Common myeloid progenitor, CD34-positive (primary cell): ENCODE results near the gene SYT12.

Source experiments
- CTCF ChIA-PET: fragments of 350-600 bp; sonication (Branson Sonifier 250); formaldehyde crosslinking; loops from one replicate; lab custom pipeline; 2021; ENCODE audit warnings: antibody characterized with exemption; lab: Charles Lee
- POLR2A ChIA-PET: fragments of 350-600 bp; sonication (Branson Sonifier 250); formaldehyde crosslinking; loops from one replicate; lab custom pipeline; 2021; ENCODE audit warnings: antibody characterized with exemption; lab: Charles Lee
- DNase-seq, 3 donors: peaks; one replicate each; pipeline versions ENCODE4 v3.0.0 to v3.0.0-alpha.2; 2013
- H3K27ac ChIP-seq, 2 experiments: 1 replicate in 1 of 2; 2 replicates in 1 of 2; pipeline ENCODE4 v1.7.0; 2013; ENCODE audit warnings: inconsistent platforms in 2 of 2, low read length in 2 of 2, mild to moderate bottlenecking in 2 of 2, low read depth in 1 of 2, moderate library complexity in 1 of 2; ENCODE audit not compliant: severe bottlenecking in 2 of 2, insufficient read depth in 1 of 2, poor library complexity in 1 of 2
- H3K27me3 ChIP-seq, 5 experiments: replicated peaks in 2 of 5; 1 replicate in 3 of 5; 2 replicates in 2 of 5; pipeline versions ENCODE4 v1.6.1 to v1.7.0; 2013; ENCODE audit warnings: low read length in 4 of 5, mild to moderate bottlenecking in 2 of 5, moderate library complexity in 2 of 5, inconsistent platforms in 1 of 5; ENCODE audit not compliant: insufficient read depth in 5 of 5, control insufficient read depth in 4 of 5
- H3K36me3 ChIP-seq, 4 experiments: 1 replicate in 2 of 4; 2 replicates in 2 of 4; pipeline versions ENCODE4 v1.6.1 to v1.7.0; 2013; ENCODE audit warnings: low read length in 3 of 4, control low read depth in 1 of 4, mild to moderate bottlenecking in 1 of 4; ENCODE audit not compliant: control insufficient read depth in 4 of 4, insufficient read depth in 4 of 4
- H3K4me1 ChIP-seq, 4 experiments: 1 replicate in 3 of 4; 2 replicates in 1 of 4; pipeline versions ENCODE4 v1.6.1 to v1.7.1; 2013; ENCODE audit warnings: low read length in 3 of 4, mild to moderate bottlenecking in 3 of 4, control low read depth in 1 of 4, inconsistent platforms in 1 of 4, moderate library complexity in 1 of 4; ENCODE audit not compliant: control insufficient read depth in 4 of 4, insufficient read depth in 4 of 4; ENCODE audit errors: control extremely low read depth in 1 of 4
- H3K4me3 ChIP-seq, 7 experiments: 1 replicate in 4 of 7; 2 replicates in 3 of 7; pipeline versions ENCODE4 v1.5.1 to v1.7.0; 2013; ENCODE audit warnings: mild to moderate bottlenecking in 7 of 7, low read length in 6 of 7, moderate library complexity in 6 of 7, inconsistent platforms in 2 of 7, low read depth in 2 of 7, control low read depth in 1 of 7; ENCODE audit not compliant: insufficient read depth in 4 of 7, control insufficient read depth in 1 of 7; ENCODE audit errors: extremely low read depth in 1 of 7
- H3K9me3 ChIP-seq, 5 experiments: 1 replicate in 4 of 5; 2 replicates in 1 of 5; pipeline versions ENCODE4 v1.6.1 to v1.7.1; 2013; ENCODE audit warnings: low read length in 4 of 5, mild to moderate bottlenecking in 2 of 5, inconsistent platforms in 1 of 5, low read depth in 1 of 5, moderate library complexity in 1 of 5; ENCODE audit not compliant: control insufficient read depth in 4 of 5, insufficient read depth in 2 of 5; ENCODE audit errors: control extremely low read depth in 1 of 5
- WGBS: methylation state at CpG from one replicate; pipeline ENCODE4 v1.1.5; 2013; ENCODE audit not compliant: insufficient coverage; 5-methylcytosine and 5-hydroxymethylcytosine counted together

SYT12 gene

DNA sequence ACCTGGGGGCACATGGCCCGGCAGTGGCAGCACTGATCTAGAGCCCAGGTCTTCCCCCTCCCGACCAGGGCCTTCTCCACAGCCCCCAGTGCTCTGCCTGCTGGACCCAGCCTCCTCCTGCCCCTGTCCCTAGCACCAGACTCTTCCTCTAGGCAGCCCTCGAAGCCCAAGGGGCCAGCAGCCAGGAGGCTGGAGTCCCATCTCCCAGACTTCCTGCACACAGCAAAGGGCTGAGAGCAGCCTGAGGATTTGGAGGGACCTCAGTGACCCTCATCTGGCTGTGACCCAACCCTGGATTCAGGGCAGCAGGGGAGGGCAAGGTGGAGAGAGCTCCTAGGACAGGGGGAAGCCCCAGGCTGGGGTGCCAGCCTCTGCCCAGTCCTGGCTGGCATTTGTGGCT, 36.7 kb downstream of the SYT12 start:
- H3K4me3 ChIP-seq = no peak overlapping the region
- H3K9me3 ChIP-seq = no peaks in the 10 kb centered on the region
- DNase-seq = no peak
- H3K27me3 ChIP-seq = peaks cover 0 to 31% (median 15%) of the 10 kb centered on the region in 5 experiments
- POLR2A ChIA-PET = no interaction called here
- CTCF ChIA-PET = no interaction called here
- 93% methylated on average over 3 of the region's 3 CpGs for WGBS
- H3K4me1 ChIP-seq = peaks cover 0 to 16% (median 13%) of the 10 kb centered on the region in 4 experiments
- no peaks in the 10 kb centered on the region for H3K36me3 ChIP-seq
- H3K27ac ChIP-seq = no peak overlapping the region

DNA sequence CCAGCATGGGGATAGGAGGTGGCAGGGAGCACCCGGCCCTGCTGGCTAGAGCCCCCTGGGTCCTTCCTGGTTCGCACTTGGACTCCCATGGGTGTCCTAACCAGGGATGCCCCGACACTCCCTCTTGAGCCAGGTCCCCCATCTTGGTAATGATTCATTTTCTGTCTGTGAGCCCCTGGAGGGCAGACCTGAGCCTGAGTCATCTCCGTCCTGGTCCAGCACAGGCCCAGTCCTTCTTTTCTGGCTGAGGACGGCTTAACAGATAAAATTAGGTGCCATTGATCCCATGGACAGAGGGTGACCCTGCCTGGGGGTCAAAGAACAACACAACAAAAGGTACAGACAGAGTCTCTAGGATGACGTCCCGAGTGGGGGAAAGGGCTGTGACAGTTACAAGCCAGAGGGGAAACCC, 37.2 kb downstream of the SYT12 start:
- H3K27ac ChIP-seq = no peak overlapping the region
- peaks cover 0 to 16% (median 13%) of the 10 kb centered on the region in 4 experiments for H3K4me1 ChIP-seq
- CTCF ChIA-PET = no interaction called here

DNA sequence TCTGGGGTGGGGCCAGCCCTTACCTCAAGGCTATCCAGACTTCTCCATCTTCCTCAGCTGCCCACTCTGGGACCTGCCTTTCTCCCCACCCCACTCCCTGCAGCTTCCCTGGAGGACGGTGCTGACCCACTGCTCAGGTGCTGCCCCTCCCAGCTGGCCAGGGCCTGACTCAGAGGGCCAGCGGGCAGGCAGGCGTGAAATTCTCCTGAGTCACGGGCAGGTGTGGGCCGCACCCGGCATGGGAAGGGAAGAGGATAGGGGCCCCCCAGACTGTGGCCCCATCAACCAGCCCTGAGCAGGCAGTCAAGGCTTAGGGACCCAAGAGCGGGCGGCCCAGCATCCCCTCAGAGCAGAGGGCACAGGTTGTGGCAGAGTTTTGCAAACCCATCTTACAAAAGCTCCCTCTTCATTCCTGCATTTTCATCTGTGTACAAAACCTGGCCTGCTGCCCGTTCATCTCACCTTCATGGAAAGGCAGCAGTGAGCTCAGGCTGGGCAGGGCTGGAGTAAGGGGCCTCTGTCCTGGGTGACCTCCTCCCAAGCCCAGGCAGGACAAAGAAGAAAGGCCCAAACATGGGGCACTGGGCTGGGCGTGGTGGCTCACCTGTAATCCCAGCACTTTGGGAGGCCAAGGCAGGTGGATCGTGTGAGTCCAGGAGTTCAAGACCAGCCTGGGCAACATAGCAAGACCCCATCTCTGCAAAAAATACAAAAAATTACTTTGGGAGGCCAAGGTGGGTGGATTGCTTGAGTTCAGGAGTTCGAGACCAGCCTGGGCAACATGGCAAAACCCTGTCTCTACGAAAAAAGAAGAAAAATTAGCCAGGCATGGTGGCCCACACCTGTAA, 39.8 kb downstream of the SYT12 start:
- no peaks in the 10 kb centered on the region for H3K9me3 ChIP-seq
- H3K36me3 ChIP-seq = no peaks in the 10 kb centered on the region
- H3K27ac ChIP-seq = no peak overlapping the region
- H3K4me3 ChIP-seq = no peak overlapping the region
- no peak for DNase-seq
- POLR2A ChIA-PET = no interaction called here
- H3K27me3 ChIP-seq = peaks cover 0 to 3% (median under 1%) of the 10 kb centered on the region in 5 experiments
- CTCF ChIA-PET = interaction anchor here (0.6 to 2.0 kb wide), 3 partner anchors 8 to 90 kb away, joined by 3 to 5 read pairs (median 4); no protein-coding TSS in a partner anchor
- H3K4me1 ChIP-seq = no peaks in the 10 kb centered on the region
- 95% methylated on average over 11 of the region's 13 CpGs for WGBS

More for the DNA sequence above, 37.2 kb downstream of the SYT12 start:
- 87% methylated on average over 7 of the region's 7 CpGs for WGBS
- POLR2A ChIA-PET = no interaction called here
- Histone ChIP-seq H3K36me3 (no peaks in the 10 kb centered on the region), H3K4me3 (no peak overlapping the region), H3K9me3 (no peaks in the 10 kb centered on the region), H3K27me3 (peaks cover 0 to 27% (median 13%) of the 10 kb centered on the region in 5 experiments)
- no peak for DNase-seq

DNA sequence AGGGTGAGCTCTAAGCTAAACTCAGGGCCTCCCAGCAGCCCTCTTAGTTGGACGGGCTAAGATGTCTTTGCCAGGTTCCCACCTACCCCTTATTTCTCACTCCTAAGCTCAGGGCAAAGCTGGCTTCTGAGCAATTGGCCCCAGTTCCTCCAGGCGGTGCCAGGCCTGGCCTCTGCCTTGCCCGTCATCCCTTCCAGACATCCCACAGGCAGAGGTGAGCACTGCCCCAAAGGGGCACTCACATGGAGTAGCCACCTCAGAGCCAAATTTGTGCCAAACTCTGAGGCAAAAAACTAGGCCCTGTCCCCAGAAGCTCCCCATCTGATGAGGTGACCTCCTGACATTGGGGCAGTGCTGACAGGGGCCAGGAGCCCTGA, 43.4 kb downstream of the SYT12 start:
- Histone ChIP-seq H3K27ac (no peak overlapping the region), H3K27me3 (peaks cover 0 to 12% (median 0%) of the 10 kb centered on the region in 5 experiments), H3K4me3 (no peak overlapping the region), H3K36me3 (no peaks in the 10 kb centered on the region), H3K4me1 (peaks cover 0 to 2% (median under 1%) of the 10 kb centered on the region in 4 experiments), H3K9me3 (no peaks in the 10 kb centered on the region)
- 100% methylated on average over 2 of the region's 3 CpGs for WGBS
- ChIA-PET POLR2A (no interaction called here), CTCF (interaction anchor here (12.7 kb wide), 1 partner anchor 12 kb away, joined by 110 read pairs; the partner anchor contains the start of gene RHOD)
- DNase-seq = no peak

DNA sequence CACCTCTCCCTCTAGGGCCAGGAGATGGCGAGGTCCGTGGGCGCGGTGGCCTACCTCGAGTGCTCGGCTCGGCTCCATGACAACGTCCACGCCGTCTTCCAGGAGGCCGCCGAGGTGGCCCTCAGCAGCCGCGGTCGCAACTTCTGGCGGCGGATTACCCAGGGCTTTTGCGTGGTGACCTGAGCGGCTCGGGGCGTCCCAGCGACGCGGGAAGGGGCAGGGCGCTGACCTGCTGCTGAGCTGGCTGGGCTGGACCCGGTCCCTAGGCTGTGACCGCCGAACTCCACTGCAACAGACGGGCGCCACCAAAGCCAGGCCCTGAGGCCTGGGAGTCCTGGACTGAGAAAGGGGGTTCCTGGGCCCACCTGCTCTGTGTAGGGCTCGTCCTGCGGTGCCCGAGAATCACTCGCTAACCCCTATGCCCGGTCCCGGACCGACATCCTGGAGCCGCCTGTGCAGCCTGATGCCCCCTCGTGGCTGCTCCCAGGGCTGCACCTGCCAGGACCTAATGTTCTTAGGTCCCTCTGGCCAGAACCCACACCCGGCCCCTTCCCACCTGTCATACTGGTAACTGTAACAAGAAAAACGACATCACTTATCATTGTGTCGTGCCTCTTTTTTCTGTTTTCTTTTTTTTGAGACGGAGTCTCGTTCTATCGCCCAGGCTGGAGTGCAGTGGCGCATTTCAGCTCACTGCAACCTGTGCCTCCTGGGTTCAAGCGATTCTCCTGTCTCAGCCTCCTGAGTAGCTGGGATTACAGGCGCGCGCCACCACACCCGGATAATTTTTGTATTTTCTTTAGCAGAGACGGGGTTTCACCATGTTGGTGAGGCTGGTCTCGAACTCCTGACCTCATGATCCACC, 48.7 kb downstream of the SYT12 start:
- ChIA-PET CTCF (interaction anchor here (0.9 to 12.7 kb wide), 5 partner anchors 9 to 55 kb away, joined by 3 to 110 read pairs (median 4); partner anchors contain the start of gene RHOD), POLR2A (no interaction called here)
- no peak overlapping the region for H3K27ac ChIP-seq
- 43% methylated on average over 53 of the region's 53 CpGs for WGBS
- peak overlapping the region in 5 of 7 experiments; percentile 8 to 70 (median 51) for H3K4me3 ChIP-seq
- H3K27me3 ChIP-seq = peaks cover 0 to 16% (median 2%) of the 10 kb centered on the region in 5 experiments
- no peaks in the 10 kb centered on the region for H3K9me3 ChIP-seq
- DNase-seq = peak; percentile 67 to 85 (median 81)
- H3K36me3 ChIP-seq = no peaks in the 10 kb centered on the region
- H3K4me1 ChIP-seq = peaks cover 0 to 6% (median 3%) of the 10 kb centered on the region in 4 experiments

DNA sequence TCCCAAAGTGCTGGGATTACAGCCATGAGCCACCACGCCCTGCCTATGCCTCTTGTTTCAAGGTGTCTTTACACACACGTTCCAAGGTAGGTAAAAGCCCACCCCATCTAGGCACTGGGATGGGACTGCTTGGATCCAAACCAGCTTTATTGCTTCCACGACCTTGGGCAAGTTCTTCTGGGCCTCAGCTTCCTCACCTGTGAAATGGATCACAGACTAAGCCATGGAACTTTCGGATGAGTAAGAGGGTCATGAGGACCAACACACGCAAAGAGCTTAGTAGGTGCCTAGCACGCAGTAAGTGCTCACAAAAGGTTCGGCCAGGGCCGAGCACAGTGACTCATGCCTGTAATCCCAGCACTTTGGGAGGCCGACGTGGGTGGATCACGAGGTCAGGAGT, 49.4 kb downstream of the SYT12 start:
- POLR2A ChIA-PET = no interaction called here
- 96% methylated on average over 11 of the region's 11 CpGs for WGBS

More for the DNA sequence above, 49.4 kb downstream of the SYT12 start:
- H3K4me1 ChIP-seq = peaks cover 0 to 6% (median 3%) of the 10 kb centered on the region in 4 experiments
- no peaks in the 10 kb centered on the region for H3K9me3 ChIP-seq
- H3K27ac ChIP-seq = no peak overlapping the region
- CTCF ChIA-PET = interaction anchor here (0.7 to 12.7 kb wide), 7 partner anchors 9 to 207 kb away, joined by 3 to 110 read pairs (median 4); partner anchors contain the start of gene RHOD
- peaks cover 0 to 16% (median 2%) of the 10 kb centered on the region in 5 experiments for H3K27me3 ChIP-seq
- H3K36me3 ChIP-seq = no peaks in the 10 kb centered on the region
- no peak for DNase-seq
- H3K4me3 ChIP-seq = no peak overlapping the region
